ENCODE measurements around the gene PLPPR1. TPM values are rescaled to one million over a fixed set of nuclear protein-coding genes. Genes with fewer than 3 reads are reported as not detected.

Gene PLPPR1
- total and polyA plus RNA-seq, 2 of the 13 experiments (the other 11 are each of a cell fraction or from before 2014, with no cell fraction given), result 16.0 to 84.7 TPM

DNA sequence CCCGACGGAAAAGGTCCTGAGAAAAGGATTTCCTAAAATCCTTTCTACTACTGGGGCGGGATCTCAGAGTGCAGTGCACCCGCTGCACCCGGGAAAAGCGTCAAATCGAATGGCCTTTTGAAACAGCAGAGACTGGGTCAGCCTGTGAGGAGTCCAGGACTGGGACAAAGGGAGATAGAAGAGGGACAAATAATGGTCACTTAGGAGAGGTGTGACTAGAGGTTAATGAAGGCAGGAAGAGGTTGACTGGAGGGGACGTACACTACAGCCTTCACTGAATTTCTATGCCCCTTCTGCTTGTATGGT, 1.5 kb downstream of the PLPPR1 start (continued):
- TF ChIP-seq, protein P1, sequence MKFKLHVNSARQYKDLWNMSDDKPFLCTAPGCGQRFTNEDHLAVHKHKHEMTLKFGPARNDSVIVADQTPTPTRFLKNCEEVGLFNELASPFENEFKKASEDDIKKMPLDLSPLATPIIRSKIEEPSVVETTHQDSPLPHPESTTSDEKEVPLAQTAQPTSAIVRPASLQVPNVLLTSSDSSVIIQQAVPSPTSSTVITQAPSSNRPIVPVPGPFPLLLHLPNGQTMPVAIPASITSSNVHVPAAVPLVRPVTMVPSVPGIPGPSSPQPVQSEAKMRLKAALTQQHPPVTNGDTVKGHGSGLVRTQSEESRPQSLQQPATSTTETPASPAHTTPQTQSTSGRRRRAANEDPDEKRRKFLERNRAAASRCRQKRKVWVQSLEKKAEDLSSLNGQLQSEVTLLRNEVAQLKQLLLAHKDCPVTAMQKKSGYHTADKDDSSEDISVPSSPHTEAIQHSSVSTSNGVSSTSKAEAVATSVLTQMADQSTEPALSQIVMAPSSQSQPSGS (CRISPR knock-in tag; IDR thresholded peaks at IDR 0.05), result no peak
- TF ChIP-seq, protein P2, sequence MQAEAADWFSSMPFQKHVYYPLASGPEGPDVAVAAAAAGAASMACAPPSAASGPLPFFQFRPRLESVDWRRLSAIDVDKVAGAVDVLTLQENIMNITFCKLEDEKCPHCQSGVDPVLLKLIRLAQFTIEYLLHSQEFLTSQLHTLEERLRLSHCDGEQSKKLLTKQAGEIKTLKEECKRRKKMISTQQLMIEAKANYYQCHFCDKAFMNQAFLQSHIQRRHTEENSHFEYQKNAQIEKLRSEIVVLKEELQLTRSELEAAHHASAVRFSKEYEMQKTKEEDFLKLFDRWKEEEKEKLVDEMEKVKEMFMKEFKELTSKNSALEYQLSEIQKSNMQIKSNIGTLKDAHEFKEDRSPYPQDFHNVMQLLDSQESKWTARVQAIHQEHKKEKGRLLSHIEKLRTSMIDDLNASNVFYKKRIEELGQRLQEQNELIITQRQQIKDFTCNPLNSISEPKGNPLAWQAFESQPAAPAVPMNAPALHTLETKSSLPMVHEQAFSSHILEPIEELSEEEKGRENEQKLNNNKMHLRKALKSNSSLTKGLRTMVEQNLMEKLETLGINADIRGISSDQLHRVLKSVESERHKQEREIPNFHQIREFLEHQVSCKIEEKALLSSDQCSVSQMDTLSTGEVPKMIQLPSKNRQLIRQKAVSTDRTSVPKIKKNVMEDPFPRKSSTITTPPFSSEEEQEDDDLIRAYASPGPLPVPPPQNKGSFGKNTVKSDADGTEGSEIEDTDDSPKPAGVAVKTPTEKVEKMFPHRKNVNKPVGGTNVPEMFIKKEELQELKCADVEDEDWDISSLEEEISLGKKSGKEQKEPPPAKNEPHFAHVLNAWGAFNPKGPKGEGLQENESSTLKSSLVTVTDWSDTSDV (CRISPR knock-in tag; IDR thresholded peaks at IDR 0.05), result no peak

DNA sequence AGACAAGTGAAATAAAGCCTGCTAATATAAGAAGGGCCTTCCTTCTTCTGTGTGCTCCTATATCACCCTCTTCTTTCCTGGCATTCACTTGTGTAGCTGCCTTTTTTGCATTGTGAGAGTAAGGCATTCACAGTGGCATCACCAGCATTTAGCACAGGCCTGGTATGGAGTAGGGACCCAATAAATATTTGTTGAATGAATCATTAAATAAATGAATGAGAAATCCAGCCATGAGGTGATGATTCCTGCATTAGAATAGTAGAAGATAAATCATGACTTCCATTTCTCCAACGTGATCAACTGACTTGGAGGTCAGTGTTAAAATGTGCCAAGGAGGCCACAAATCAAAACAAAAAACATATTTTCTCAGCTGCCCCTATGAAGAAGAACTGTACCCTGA, 3.9 kb downstream of the PLPPR1 start:
- no peak for DNase-seq (ENCODE audit: low spot score)
- H3K27ac ChIP-seq (ENCODE audit: extremely low read length, insufficient read depth, low read length), result no peak overlapping the region
- H3K79me2 ChIP-seq (ENCODE audit: insufficient read depth, low read length), result no peaks in the 10 kb centered on the region
- no peaks in the 10 kb centered on the region for H3K9me3 ChIP-seq (ENCODE audit: low read length)
- peaks cover 29% of the 10 kb centered on the region for H3K4me1 ChIP-seq (ENCODE audit: insufficient read depth, low read length)
- H3K4me2 ChIP-seq (ENCODE audit: low read depth, low read length), result no peak overlapping the region
- 61% methylated on average over 1 of the region's 1 CpG for WGBS (ENCODE audit: low lambda C conversion rate)
- H3K27me3 ChIP-seq (ENCODE audit: control insufficient read depth in 1 of 2, insufficient read depth in 2 of 2, low read length in 2 of 2), result peaks cover 3 to 8% of the 10 kb centered on the region in 2 experiments; a peak in 3 of 5 replicates
- no peak for FAIRE-seq
- ATAC-seq, result no peak
- ChIA-PET POLR2A (no interaction called here), CTCF (ENCODE audit: low intra/inter-chr PET ratio, low total read pairs) (no interaction called here)
- H4K20me1 ChIP-seq (ENCODE audit: insufficient read depth, low read length), result no peaks in the 10 kb centered on the region
- BruUV-seq (replicated peaks), result no TSS peak
- H3K9ac ChIP-seq (ENCODE audit: insufficient read depth, low read depth, low read length), result no peak overlapping the region
- no peak overlapping the region for H2AFZ ChIP-seq (ENCODE audit: low read length)
- H3K4me3 ChIP-seq (replicated peaks in 1 of 3; ENCODE audit: insufficient read depth in 1 of 3, low read depth in 2 of 3, low read length in 3 of 3), result no peak overlapping the region
- H3K36me3 ChIP-seq (replicated peaks in 1 of 2; ENCODE audit: control insufficient read depth in 1 of 2, insufficient read depth in 2 of 2, low read length in 2 of 2), result no peaks in the 10 kb centered on the region
- in situ Hi-C loops (cut with HindIII; ENCODE audit: extremely low pct_ligation_motif_present, low pct_unique_long_range_greater_than_20kb), result no loop called here
- intact Hi-C loops (cut with micrococcal nuclease; ENCODE audit: unreplicated experiment), result no loop called here
- TF ChIP-seq IKZF1 (IDR thresholded peaks at IDR 0.05) (no peak), HDAC2 (CRISPR knock-in tag; IDR thresholded peaks at IDR 0.05) (no peak), ZNF17 (CRISPR knock-in tag; IDR thresholded peaks at IDR 0.05) (no peak), SAFB2 (CRISPR knock-in tag; IDR thresholded peaks at IDR 0.05; ENCODE audit: borderline replicate concordance, low read depth) (no peak), MLLT10 (CRISPR knock-in tag; IDR thresholded peaks at IDR 0.05) (no peak), CHD2 (IDR thresholded peaks at IDR 0.05; ENCODE audit: low read depth, low read length) (no peak)
- TF ChIP-seq, protein P3, sequence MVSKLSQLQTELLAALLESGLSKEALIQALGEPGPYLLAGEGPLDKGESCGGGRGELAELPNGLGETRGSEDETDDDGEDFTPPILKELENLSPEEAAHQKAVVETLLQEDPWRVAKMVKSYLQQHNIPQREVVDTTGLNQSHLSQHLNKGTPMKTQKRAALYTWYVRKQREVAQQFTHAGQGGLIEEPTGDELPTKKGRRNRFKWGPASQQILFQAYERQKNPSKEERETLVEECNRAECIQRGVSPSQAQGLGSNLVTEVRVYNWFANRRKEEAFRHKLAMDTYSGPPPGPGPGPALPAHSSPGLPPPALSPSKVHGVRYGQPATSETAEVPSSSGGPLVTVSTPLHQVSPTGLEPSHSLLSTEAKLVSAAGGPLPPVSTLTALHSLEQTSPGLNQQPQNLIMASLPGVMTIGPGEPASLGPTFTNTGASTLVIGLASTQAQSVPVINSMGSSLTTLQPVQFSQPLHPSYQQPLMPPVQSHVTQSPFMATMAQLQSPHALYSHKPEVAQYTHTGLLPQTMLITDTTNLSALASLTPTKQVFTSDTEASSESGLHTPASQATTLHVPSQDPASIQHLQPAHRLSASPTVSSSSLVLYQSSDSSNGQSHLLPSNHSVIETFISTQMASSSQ (IDR thresholded peaks at IDR 0.05; ENCODE audit: low read depth), result no peak
- TF ChIP-seq, protein P3 (CRISPR knock-in tag; IDR thresholded peaks at IDR 0.05; ENCODE audit: borderline replicate concordance), result no peak
- TF ChIP-seq, protein P4, sequence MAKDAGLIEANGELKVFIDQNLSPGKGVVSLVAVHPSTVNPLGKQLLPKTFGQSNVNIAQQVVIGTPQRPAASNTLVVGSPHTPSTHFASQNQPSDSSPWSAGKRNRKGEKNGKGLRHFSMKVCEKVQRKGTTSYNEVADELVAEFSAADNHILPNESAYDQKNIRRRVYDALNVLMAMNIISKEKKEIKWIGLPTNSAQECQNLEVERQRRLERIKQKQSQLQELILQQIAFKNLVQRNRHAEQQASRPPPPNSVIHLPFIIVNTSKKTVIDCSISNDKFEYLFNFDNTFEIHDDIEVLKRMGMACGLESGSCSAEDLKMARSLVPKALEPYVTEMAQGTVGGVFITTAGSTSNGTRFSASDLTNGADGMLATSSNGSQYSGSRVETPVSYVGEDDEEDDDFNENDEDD (CRISPR knock-in tag; IDR thresholded peaks at IDR 0.05; ENCODE audit: borderline replicate concordance), result no peak
- TF ChIP-seq, protein P5, sequence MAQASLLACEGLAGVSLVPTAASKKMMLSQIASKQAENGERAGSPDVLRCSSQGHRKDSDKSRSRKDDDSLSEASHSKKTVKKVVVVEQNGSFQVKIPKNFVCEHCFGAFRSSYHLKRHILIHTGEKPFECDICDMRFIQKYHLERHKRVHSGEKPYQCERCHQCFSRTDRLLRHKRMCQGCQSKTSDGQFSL (CRISPR knock-in tag; IDR thresholded peaks at IDR 0.05), result no peak
